Astrocyte of the hippocampus (primary cell): ENCODE results near the gene TMTC1.

Source experiments
- DNase-seq: peaks from one replicate; pipeline ENCODE4 v3.0.0; 2011; ENCODE audit warnings: low read depth, low spot score

The TMTC1 gene

DNA sequence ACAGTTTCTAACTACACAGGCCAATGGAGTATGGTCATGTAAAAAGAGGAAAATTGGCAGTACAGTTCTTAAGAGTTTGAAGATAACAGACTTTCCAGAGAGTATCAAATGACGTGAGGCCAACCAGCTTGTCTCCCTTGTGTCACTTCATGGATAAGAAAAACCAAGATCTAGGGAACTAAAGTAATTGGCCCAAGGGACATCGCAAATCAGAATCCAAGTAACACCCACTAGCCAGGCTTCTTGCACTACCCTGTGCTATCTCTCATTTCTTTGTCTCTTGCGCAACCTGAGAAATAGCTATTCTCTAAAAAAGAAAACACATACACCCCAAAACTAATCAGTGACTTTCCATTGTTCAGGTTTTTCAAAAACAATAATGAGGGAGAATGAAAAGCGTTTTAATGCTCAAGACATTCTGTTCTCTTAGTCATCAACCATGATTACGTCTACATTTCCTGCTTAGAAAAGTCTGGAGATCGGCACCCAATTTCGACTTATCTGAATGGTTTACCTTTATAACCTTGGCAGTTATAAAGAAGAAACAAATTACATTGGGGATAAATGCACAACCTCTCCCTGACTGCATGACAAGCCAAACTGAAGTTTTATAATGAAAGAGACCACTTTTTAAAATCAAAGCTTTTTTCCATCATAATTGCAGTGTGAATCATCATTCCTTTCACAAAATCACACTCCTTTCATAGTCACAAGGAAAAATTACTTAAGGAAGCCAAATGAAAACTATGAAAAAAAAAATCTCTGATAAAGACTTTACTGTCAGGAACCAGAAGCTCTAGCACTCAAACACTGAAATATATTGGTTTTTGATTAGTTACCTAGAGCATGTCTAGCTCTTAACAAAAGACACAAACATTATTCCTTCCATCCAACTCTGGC lies 42.1 kb downstream of the TMTC1 start:
- peak; percentile 81 for DNase-seq

DNA sequence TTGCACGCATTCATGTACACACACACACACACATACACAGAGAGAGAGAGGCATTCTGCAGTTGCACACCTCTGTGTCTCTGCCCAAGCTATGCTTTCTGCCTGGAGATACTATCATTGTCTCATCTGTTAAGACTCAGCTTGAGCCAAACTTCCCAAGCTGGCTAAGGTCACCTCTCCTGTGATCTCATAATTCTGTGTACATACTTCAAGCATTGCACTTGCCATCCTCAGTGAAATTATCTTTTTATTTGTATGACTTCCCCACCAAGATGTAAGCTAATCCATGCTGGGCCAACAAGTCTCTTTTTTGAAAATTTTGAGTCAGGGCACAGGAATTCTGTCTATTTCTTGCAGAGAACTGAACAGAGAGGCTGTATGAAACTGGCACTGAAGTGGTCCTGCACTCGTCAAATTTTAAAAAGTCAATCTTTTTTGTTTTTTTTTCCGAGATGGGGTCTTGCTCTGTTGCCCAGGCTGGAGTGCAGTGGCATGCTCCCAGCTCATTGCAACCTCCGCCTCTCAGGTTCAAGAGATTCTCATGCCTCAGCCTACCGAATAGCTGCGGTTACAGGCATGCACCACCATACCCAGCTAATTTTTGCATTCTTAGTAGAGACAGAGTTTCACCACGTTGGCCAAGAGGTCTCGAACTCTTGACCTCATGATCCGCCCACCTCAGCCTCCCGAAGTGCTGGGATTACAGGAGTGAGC lies 44.3 kb downstream of the TMTC1 start:
- DNase-seq: no peak

DNA sequence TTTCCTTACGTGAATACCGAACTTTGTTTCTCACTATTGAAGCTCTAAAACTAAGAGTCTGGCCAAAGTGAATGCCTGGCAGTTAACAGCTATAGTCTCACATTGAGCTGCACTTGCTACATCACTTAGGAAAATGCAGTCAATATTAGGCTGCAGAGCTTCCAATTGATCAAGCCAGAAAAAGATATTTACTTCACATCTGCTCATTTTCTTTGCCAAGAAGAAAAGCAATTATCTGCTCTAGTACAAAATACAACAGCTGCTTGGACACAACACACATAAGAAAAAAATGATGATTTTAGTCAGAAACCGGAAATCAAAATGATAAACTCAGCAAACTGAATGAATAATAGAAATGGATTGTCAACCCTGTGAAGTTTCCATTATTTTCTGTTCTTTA lies 45.4 kb downstream of the TMTC1 start:
- DNase-seq: no peak

DNA sequence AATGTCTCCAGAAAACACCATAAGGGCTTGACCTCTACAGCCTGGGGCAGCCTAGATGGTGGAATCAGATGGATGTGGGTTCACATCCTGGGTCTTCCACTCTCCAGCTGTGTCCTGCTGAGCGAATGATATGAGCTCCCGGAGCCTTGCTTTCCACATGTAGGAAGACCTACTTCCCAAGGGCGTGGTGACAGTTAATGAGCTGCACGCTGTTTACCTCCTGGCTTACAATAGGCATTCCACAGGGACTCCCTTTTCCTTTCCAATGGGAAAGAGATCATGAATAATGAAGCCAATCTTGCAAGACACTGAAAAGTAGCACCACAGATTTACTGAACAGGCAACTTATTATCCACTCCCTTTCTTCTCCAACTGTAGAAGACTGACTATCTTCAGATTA lies 46.1 kb downstream of the TMTC1 start:
- DNase-seq: no peak

DNA sequence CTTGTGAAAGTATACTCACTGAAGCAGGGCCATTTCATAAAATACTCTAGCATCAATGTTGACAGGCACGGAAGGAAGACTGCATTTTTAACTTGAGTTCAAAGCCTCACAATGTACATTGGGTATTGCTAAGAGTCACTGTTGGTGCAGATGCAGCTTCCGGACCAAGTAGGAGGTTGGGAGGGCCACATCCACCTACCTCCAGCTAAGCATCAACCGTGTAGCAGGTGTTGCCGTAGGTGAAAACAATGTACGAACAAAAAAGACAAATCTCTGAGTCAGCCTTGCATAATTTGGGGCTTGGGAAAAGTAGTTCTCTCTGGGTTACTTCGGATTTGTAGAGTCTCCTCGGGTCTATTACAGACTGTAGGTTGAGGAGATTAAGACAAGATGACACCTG lies 48.1 kb downstream of the TMTC1 start:
- DNase-seq: no peak

DNA sequence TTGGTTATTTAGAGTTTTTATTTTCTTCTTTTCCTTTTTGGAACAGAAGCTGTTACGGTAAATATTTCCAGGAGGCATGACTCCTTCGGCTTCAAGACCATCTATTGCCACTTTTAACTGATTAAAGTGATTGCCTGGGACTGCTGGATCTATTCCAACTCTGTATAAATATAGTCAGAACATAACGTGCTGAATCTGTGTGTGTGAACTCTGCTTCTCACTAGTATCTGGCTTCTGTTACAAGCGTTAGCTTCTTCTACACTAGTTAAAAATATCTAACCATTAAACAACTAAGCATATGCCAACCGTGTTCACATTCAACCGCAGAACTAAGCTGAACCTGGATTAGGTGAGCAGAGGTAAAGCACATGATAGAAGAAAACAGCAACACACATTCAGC lies 49.0 kb downstream of the TMTC1 start:
- no peak for DNase-seq

DNA sequence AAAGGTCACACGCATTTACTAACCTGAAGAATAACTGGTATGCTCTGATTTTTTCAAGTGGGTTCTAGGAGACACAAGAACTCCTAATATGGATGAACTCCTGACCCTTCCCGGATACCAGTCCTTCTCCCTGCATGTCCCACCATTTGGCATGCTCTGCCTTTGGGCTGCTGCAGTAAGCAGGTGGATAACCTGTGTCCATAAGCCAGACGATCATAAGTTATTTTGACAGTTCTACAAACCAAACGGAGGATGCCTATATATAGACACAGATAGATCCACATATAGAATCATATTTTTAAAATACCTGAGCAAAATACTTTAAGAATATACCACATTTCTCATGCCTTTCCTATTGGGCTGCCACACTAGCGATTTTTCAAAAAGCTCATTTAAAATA lies 49.4 kb downstream of the TMTC1 start:
- DNase-seq: no peak

DNA sequence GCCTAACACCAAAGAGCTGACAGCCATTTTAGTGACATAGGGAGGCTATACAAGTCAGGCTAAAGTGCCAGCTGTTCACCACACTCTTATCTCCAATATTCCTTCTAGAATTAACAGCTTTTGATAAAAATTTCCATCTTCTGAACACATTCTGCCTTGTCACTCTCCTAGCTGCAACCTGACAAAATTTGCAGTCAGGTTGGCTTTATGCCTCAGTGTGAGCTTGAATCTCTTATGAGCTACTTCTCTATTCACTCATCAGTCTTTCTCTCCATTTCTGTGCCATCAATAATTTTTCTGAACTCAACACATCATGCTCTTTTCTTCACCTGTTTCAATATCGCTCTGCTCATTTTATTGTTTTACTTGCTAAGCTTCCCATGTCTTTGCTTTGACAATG lies 50.2 kb downstream of the TMTC1 start:
- no peak for DNase-seq

DNA sequence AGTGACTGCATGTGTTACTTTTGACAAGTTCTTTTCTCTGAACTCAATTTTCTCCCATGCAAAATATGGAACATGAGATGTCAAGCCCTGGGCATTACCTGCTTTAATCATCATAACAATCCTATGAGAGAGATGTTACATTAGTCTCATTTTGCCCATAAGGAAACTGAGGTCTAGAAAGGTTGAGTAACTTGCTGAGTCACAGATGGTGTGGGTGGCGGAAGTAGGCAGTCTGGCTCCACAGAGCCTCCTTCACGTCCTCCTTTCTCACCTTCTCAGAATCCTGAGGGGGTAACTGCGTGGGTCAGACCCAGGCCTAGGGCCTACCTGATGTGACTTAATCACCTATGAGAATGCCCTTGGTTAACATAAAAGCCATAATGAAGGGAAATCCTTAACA lies 50.7 kb downstream of the TMTC1 start:
- DNase-seq: no peak

DNA sequence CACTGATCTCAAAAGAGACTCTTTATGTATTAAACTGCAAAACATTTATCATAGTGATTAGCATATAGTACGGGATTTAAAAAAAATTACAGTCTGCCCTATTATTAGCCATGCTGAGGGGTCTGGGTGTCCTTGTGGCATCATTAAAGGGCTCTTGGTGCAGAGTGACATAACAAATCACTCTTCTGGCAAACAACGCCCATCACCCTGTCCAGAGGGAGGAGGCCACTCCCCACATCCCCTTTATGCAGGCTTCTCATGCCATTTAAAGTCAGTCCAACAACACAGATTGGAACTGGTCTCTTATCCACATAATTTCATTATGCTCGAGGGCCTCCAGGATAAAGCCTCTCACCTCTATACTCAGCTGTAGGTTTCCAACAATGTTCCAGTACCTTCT lies 51.1 kb downstream of the TMTC1 start:
- no peak for DNase-seq

DNA sequence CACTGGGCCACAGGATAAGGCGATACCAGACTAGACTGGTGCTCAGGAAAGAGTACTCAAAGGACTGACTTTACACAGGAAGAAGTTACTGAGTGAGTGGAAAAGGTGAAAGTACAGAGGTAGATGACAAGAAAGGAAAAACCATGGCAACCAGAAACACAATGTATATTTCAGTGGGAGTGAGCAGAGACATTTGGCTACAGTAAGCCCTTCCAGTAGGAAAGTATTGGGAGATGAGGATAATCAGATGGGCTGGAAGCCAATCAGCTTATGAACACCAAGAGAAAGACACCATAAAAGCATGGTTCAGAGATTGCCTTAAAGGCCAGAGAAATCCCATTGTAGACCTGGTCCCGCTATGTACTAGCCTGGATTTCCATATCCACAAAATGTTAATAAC lies 51.6 kb downstream of the TMTC1 start:
- DNase-seq: peak; percentile 30

DNA sequence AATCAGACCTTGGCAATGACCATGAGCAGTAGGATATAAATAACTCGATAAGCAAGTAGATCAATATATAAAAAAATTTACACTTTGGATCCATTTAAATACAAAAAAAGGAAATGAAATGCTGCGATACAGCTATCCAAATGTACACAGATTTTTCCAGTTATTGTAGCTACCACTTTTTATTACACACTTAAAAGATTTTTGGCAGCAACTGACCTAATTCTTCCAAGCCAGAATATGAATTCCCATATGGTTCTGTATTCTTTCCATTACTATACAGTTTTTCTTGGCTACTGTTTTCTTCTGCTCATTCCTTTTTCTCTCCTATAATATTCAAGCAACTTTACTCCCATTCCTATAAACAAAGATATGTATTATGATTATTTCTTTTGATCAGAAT lies 52.2 kb downstream of the TMTC1 start:
- DNase-seq: no peak

DNA sequence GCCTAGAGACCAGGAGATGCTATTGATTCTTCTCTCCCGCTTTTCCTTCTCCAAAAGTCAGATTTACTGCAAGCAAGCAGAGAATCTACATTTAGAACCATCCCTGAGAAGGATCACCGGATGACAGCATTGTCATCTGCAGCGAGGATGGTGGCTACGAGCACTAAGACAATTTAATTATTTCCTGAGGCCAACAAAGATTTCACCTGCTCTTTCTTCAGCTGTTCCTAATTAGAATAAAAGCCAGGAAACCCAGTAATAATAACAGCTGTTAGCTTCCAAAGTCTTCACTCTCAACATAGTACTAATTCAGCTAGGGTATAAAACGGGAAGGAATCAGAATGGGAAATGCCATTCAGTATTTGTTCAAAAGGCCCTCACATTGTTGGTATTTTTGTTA lies 53.3 kb downstream of the TMTC1 start:
- DNase-seq: no peak

DNA sequence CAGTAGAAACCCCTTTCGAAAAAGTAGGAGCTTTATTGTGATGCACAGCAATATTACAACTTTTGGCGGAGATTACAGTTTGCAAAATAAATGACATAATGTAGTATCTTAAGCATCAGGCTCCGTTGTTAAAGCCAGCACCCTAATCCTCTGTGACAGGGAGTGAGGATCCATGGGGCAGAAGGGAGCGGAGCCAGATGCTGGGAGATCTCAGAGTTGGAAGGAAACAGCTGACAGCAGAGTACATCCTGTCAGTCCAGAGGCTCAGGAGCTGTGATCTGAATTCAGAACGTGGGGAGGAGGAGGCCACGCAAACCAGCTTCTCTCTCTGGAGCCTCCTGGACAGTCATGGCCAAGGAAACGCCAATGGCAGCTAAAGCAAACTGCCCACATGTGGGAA lies 55.7 kb downstream of the TMTC1 start:
- DNase-seq: no peak

DNA sequence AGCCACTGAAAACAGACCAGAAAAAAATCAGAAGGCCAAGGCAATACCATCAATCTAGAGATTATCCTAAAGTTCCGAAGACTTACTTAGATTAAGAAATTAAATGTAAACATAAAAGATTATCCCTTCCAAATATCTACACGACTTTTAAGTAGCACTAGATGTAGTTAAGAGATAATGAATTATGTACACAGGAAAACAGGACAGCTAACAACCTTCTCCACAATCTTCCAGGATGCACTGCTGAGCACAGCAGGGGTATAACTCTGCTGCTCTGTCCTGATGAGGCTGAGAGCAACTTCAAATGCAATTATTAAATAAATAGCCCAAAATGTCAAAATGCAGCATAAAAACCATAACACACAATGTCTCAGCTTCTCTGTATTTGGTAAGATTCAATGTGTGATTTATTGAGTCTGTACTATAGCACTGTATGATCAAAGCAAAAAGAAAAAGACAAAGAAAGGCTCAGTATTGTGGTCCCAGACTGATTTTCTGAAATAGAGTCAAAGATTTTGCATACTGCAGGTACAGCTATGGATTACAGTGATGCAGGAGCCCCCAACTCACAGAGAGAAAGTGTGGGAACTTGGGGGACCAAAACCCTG lies 56.9 kb downstream of the TMTC1 start:
- no peak for DNase-seq

DNA sequence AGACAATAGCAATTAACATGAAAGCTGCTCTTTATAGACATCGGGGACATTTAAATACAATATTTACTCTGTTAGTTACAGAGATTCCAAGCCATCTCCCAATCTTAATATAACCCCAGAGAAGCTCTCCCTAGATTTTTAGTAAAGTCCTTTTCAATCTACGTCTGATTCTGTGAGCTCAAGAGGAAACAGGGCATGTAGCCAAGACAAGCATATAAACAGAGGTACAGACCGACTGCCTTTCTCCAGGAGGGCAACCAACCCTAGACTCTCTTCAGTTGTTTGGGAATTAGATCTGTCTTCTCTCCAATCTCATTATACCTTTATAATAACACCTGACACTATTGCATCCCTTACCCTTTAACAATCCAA lies 57.4 kb downstream of the TMTC1 start:
- peak; percentile 68 for DNase-seq

DNA sequence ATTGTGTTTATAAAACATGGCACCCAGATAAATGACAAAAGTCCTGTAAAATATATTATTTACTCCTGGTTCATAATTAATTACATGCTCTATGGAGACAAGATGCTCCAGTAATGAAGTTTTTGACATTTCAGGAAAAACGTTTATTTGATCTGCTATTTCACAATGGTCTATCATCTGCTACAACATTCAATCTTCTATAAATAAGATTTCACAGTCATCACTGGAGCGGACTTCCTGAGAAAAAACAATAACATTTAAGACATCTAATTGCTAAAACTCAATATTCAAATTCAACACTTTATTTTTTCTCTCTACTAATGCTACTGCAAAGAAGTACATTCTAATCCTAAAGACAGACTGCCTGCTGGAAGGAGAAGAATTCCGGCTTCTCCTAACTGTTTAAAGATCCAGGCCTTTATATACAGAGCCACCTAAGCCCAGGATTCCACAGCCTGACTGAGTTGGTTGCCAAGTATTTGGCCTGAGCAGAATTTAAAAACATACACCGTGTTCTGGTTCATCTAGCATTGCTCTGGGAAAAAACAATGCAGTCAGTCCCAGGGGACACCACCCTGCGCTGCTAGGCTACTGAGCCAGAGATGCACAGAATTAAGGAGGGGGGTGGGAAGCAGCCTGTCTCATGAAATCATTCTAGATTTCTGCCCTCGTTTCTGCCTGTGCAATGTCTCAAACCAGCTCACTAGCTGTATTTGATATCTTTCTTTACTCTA lies 58.0 kb downstream of the TMTC1 start:
- DNase-seq: peak; percentile 83

DNA sequence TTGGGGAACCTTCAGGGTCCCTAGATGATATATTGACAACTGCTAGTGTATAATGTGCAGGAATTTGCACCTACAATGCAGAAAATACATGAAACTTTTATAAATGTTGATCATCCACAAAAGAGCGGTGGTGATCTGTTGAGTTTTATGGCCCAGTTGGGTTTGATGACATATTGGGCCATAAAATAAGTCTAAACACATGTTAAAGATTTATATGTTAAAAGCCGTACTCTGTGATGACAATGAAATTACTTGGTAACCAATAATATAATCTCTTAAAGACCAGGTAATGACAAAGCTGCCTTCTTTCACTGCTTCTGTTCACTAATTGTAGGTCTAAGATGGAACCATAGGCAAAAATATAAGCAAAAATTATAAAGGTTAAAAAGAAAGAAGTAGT lies 61.6 kb downstream of the TMTC1 start:
- DNase-seq: no peak

DNA sequence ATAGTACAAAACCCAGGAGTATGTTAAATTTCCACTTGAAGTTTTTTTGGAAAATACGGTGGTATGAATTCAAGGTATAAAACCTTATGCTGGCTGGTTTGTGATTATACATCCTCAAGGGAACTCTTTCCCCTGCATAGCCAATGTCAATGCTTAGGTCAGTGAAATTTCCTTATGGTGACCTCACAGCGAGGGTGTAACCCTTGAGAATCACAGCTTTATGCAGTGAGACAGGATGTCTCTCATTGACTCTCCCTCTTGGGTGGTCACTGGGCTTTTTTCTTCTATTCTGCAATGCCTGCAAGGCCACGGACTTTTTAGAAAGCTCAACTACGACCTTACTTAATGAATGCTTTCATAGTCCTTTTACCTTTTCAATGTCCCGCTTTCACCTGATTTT lies 64.4 kb downstream of the TMTC1 start:
- DNase-seq: no peak

DNA sequence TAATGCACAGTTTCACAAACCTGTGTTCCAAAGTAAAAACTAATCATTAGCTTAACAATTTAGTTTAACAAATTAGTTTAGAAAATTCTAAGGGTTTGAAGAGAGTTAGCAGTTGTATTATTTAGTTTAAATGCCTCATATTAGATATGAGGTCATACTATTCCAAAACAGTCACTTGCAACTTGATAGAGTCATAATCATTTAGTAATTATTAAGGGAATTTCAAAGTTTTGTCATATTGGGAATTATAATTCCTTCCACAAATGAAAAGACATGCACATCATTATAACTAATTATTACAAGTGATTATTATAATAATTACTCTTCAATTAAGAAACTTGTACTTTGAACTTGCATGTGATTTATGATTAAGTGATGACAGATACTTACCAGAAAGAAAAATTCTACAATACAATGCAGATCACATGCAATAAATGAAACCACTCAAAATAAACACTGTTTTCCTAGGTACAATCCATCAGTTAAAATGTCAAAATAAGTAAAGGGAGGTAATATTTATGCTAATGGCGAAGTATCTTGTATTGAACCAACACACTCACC lies 66.1 kb downstream of the TMTC1 start:
- DNase-seq: no peak

DNA sequence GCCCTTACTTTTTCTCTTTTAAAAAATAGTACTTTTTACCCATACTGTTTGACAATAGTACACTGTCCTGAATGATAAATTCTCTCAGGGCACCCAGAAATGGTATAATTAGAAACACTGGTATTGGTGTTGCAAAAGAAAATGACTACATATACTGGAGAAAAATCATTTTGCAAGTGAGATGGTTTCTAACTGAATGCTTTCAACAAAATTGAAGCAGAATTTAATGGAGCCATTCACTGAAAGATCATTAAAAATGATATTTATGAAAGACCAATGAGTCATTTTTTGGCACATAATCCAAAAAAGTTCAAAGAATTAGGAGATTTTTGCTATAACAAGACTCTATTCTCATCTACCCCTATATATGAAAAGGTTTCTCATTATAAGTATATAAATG lies 68.8 kb downstream of the TMTC1 start:
- no peak for DNase-seq

DNA sequence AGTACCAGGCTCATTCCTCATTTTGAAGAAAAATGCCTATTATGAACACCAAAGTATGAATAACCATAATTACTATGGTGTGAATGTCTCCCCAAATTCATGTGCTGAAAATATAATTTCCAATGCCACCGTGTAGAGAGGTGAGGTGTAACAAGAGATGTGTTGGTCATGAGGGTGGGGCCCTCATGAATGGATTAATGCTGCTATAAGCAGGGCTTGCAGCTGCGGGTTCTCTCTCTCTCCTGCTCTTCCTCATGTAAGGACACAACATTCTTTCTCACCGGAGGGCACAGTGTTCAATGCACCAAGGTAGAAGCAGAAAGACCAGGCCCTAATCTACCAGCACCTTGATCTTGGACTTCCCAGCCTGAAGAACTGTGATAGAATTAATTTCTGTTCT lies 70.0 kb downstream of the TMTC1 start:
- DNase-seq: no peak
